Adipocyte (in vitro differentiated cells): ENCODE measurements around the gene HS3ST5.

ENCODE experiments used
- DNase-seq: peaks from one replicate; pipeline ENCODE4 v3.0.0-alpha.2; 2015; ENCODE audit warnings: low read depth
- H3K27me3 ChIP-seq: replicated peaks from 2 replicates; pipeline ENCODE4 v1.7.0; 2013; ENCODE audit warnings: mild to moderate bottlenecking, low read length, moderate library complexity; ENCODE audit not compliant: control insufficient read depth, insufficient read depth
- H3K36me3 ChIP-seq: 2 replicates; pipeline ENCODE4 v1.7.0; 2013; ENCODE audit warnings: low read length, mild to moderate bottlenecking, moderate library complexity; ENCODE audit not compliant: control insufficient read depth, insufficient read depth, severe bottlenecking
- H3K4me1 ChIP-seq: 2 replicates; pipeline ENCODE4 v1.7.0; 2013; ENCODE audit warnings: mild to moderate bottlenecking, low read length, moderate library complexity; ENCODE audit not compliant: control insufficient read depth, insufficient read depth
- H3K4me3 ChIP-seq: 2 replicates; pipeline ENCODE4 v1.7.0; 2013; ENCODE audit warnings: mild to moderate bottlenecking, low read length, moderate library complexity
- H3K9ac ChIP-seq: 2 replicates; pipeline ENCODE4 v1.7.0; 2013; ENCODE audit warnings: mild to moderate bottlenecking, low read length, moderate library complexity
- H3K9me3 ChIP-seq: 2 replicates; pipeline ENCODE4 v1.7.0; 2013; ENCODE audit warnings: mild to moderate bottlenecking, low read length, moderate library complexity; ENCODE audit not compliant: control insufficient read depth

The HS3ST5 gene

GRCh38 chr6:114342826-114343781 is at the start of gene HS3ST5:
TSS of gene HS3ST5 (minus strand) at chr6:114343023. CDS start at chr6:114062845, 280,178 bp downstream.
- Histone ChIP-seq H3K27me3 (peaks cover 12% of the 10 kb centered on the region), H3K4me1 (peaks cover 8% of the 10 kb centered on the region), H3K9ac (no peak within 1 kb of the TSS), H3K9me3 (no peaks in the 10 kb centered on the region), H3K36me3 (no peaks in the 10 kb centered on the region), H3K4me3 (peak within 1 kb of the TSS; percentile 80)
- DNase-seq = peak; percentile 70

GRCh38 chr6:114390176-114390575 is 47.4 kb upstream of the HS3ST5 start:
- Histone ChIP-seq H3K9ac (no peak overlapping the region), H3K9me3 (no peaks in the 10 kb centered on the region), H3K36me3 (no peaks in the 10 kb centered on the region), H3K27me3 (no peaks in the 10 kb centered on the region), H3K4me1 (no peaks in the 10 kb centered on the region), H3K4me3 (no peak overlapping the region)
- DNase-seq = peak; percentile 2

GRCh38 chr6:114389111-114389510 is 46.3 kb upstream of the HS3ST5 start:
- H3K4me3 ChIP-seq = no peak overlapping the region
- no peaks in the 10 kb centered on the region for H3K27me3 ChIP-seq
- DNase-seq = peak; percentile 12
- H3K36me3 ChIP-seq = no peaks in the 10 kb centered on the region
- H3K9me3 ChIP-seq = no peaks in the 10 kb centered on the region
- no peak overlapping the region for H3K9ac ChIP-seq
- H3K4me1 ChIP-seq = no peaks in the 10 kb centered on the region

- Histone ChIP-seq H3K4me3 (no peak overlapping the region), H3K36me3 (no peaks in the 10 kb centered on the region), H3K27me3 (no peaks in the 10 kb centered on the region), H3K4me1 (no peaks in the 10 kb centered on the region), H3K9me3 (no peaks in the 10 kb centered on the region), H3K9ac (no peak overlapping the region)
- no peak for DNase-seq
These were observed 39.6 kb upstream of the HS3ST5 start for GRCh38 chr6:114382406-114382805.

GRCh38 chr6:114377881-114378280 is 35.1 kb upstream of the HS3ST5 start:
- H3K36me3 ChIP-seq = no peaks in the 10 kb centered on the region
- DNase-seq = peak; percentile 57
- H3K9ac ChIP-seq = no peak overlapping the region
- no peak overlapping the region for H3K4me3 ChIP-seq
- H3K4me1 ChIP-seq = no peaks in the 10 kb centered on the region
- no peaks in the 10 kb centered on the region for H3K9me3 ChIP-seq
- no peaks in the 10 kb centered on the region for H3K27me3 ChIP-seq

GRCh38 chr6:114376611-114377175 is 33.9 kb upstream of the HS3ST5 start:
- DNase-seq = no peak
- no peak overlapping the region for H3K4me3 ChIP-seq
- H3K9me3 ChIP-seq = no peaks in the 10 kb centered on the region
- H3K27me3 ChIP-seq = no peaks in the 10 kb centered on the region
- H3K9ac ChIP-seq = no peak overlapping the region
- no peaks in the 10 kb centered on the region for H3K4me1 ChIP-seq
- H3K36me3 ChIP-seq = no peaks in the 10 kb centered on the region

- no peak for DNase-seq
- Histone ChIP-seq H3K4me3 (no peak overlapping the region), H3K36me3 (no peaks in the 10 kb centered on the region), H3K9ac (no peak overlapping the region), H3K27me3 (no peaks in the 10 kb centered on the region), H3K4me1 (no peaks in the 10 kb centered on the region), H3K9me3 (no peaks in the 10 kb centered on the region)
These were observed 32.8 kb upstream of the HS3ST5 start for GRCh38 chr6:114375541-114376192.

GRCh38 chr6:114367315-114367961 is 24.6 kb upstream of the HS3ST5 start:
- H3K9ac ChIP-seq = no peak overlapping the region

GRCh38 chr6:114366899-114367298 is 24.1 kb upstream of the HS3ST5 start:
- H3K4me1 ChIP-seq = no peaks in the 10 kb centered on the region
- no peak overlapping the region for H3K9ac ChIP-seq

More at GRCh38 chr6:114367315-114367961, 24.6 kb upstream of the HS3ST5 start:
- H3K27me3 ChIP-seq = no peaks in the 10 kb centered on the region
- no peak overlapping the region for H3K4me3 ChIP-seq
- no peaks in the 10 kb centered on the region for H3K9me3 ChIP-seq
- no peaks in the 10 kb centered on the region for H3K36me3 ChIP-seq
- H3K4me1 ChIP-seq = no peaks in the 10 kb centered on the region
- no peak for DNase-seq

GRCh38 chr6:114364301-114364700 is 21.5 kb upstream of the HS3ST5 start:
- Histone ChIP-seq H3K4me1 (no peaks in the 10 kb centered on the region), H3K36me3 (no peaks in the 10 kb centered on the region), H3K9ac (no peak overlapping the region), H3K4me3 (no peak overlapping the region), H3K27me3 (no peaks in the 10 kb centered on the region), H3K9me3 (no peaks in the 10 kb centered on the region)
- peak; percentile 77 for DNase-seq

More at GRCh38 chr6:114366899-114367298, 24.1 kb upstream of the HS3ST5 start:
- DNase-seq = no peak
- Histone ChIP-seq H3K27me3 (no peaks in the 10 kb centered on the region), H3K36me3 (no peaks in the 10 kb centered on the region), H3K4me3 (no peak overlapping the region), H3K9me3 (no peaks in the 10 kb centered on the region)

GRCh38 chr6:114362957-114363356 is 20.1 kb upstream of the HS3ST5 start:
- Histone ChIP-seq H3K36me3 (no peaks in the 10 kb centered on the region), H3K4me1 (no peaks in the 10 kb centered on the region), H3K9ac (no peak overlapping the region), H3K27me3 (no peaks in the 10 kb centered on the region), H3K4me3 (no peak overlapping the region), H3K9me3 (no peaks in the 10 kb centered on the region)
- DNase-seq = no peak
